ENCODE data around the gene RHBDF1.

DNA sequence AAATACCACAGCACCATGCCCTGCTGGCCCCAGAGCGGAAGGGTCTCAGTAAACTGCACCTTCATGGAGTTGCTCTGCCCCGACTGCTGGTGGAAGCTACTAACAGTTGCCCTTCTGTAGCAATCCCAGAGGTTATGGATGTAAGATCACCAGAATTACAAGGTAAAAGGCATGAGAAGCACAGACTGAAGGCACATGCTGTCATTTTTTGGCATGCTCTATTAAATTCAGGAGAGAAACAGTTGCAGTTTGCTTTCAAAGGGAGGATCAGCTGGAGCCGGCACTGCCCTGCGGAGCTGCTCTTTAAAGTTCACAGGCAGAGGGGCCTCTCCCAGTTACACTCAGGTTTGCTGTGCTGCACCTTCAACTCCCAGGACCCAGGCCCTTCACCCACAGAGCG, 46.9 kb upstream of the RHBDF1 start:
- no peak for TF ChIP-seq POLR2A (IDR thresholded peaks at IDR 0.05; ENCODE audit: low read depth)
- no peak for TF ChIP-seq EP300 (IDR thresholded peaks at IDR 0.05)

Data from esophagus muscularis mucosa (tissue), 2 donors.